Measurements from ENCODE around the gene PWWP2A. TPM values are rescaled to one million over a fixed set of nuclear protein-coding genes. Genes with fewer than 3 reads are reported as not detected.

The PWWP2A gene
- total and polyA plus RNA-seq, 2 of the 8 experiments (the other 6 are each of a cell fraction or from before 2014, with no cell fraction given) = 18.5 to 63.0 TPM

GRCh38 chr5:160090059-160090458 lies 29.2 kb downstream of the PWWP2A start (continued):
- TF ChIP-seq E2F6 (IDR thresholded peaks at IDR 0.05) = no peak
- no peak for TF ChIP-seq POLR2A (IDR thresholded peaks at IDR 0.05; ENCODE audit: control extremely low read depth in 1 of 2, low read depth in 2 of 2, low read length in 2 of 2)
- no peak for TF ChIP-seq CHD2 (IDR thresholded peaks at IDR 0.05; ENCODE audit: low read length)
- TF ChIP-seq RBBP5 (IDR thresholded peaks at IDR 0.05; ENCODE audit: borderline replicate concordance, low read depth, low read length) = no peak
